ENCODE data around the gene TMTC1.

- TF ChIP-seq, protein P1, sequence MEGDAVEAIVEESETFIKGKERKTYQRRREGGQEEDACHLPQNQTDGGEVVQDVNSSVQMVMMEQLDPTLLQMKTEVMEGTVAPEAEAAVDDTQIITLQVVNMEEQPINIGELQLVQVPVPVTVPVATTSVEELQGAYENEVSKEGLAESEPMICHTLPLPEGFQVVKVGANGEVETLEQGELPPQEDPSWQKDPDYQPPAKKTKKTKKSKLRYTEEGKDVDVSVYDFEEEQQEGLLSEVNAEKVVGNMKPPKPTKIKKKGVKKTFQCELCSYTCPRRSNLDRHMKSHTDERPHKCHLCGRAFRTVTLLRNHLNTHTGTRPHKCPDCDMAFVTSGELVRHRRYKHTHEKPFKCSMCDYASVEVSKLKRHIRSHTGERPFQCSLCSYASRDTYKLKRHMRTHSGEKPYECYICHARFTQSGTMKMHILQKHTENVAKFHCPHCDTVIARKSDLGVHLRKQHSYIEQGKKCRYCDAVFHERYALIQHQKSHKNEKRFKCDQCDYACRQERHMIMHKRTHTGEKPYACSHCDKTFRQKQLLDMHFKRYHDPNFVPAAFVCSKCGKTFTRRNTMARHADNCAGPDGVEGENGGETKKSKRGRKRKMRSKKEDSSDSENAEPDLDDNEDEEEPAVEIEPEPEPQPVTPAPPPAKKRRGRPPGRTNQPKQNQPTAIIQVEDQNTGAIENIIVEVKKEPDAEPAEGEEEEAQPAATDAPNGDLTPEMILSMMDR (IDR thresholded peaks at IDR 0.05): peak in 5 of 6 experiments; percentile 38 to 67 (median 61)
- no peak for TF ChIP-seq POLR2A (IDR thresholded peaks at IDR 0.05)
Measured at GRCh38 chr12:29519585-29520182, 264.1 kb downstream of the TMTC1 start.
